D721Med (cell line): Measurements from ENCODE around the gene ETNK2.

Experiments used
- DNase-seq: peaks from one replicate; pipeline ENCODE4 v3.0.0; 2011; ENCODE audit warnings: low spot score; ENCODE audit not compliant: insufficient read length
- FAIRE-seq: peaks from 2 replicates; lab custom pipeline; 2011; peaks lifted over from hg19 to GRCh38; lab: Jason Lieb, UNC
- CTCF ChIP-seq: IDR thresholded peaks from 2 replicates; pipeline ENCODE4 v1.5.1; 2012; ENCODE audit warnings: mild to moderate bottlenecking, control low read depth; ENCODE audit not compliant: insufficient read depth; ENCODE audit errors: missing control alignments

ETNK2 gene

GRCh38 chr1:204174958-204175357 is 23.1 kb upstream of the ETNK2 start:
- no peak for TF ChIP-seq CTCF
- FAIRE-seq (no peak), DNase-seq (no peak)

- TF ChIP-seq CTCF = no peak
- peak; percentile 94 for FAIRE-seq
- DNase-seq = peak; percentile 69
These were observed 20.7 kb upstream of the ETNK2 start for GRCh38 chr1:204172404-204173029.

GRCh38 chr1:204171751-204172178 is 19.9 kb upstream of the ETNK2 start:
- DNase-seq (no peak), FAIRE-seq (peak; percentile 64)
- no peak for TF ChIP-seq CTCF

- no peak for DNase-seq
- no peak for TF ChIP-seq CTCF
- FAIRE-seq = peak; percentile 83
These were observed 18.8 kb upstream of the ETNK2 start for GRCh38 chr1:204170494-204171155.

GRCh38 chr1:204169858-204170257 is 18.0 kb upstream of the ETNK2 start:
- TF ChIP-seq CTCF = no peak
- DNase-seq (no peak), FAIRE-seq (peak; percentile 80)

- DNase-seq (no peak), FAIRE-seq (no peak)
- TF ChIP-seq CTCF = no peak
These were observed 15.9 kb upstream of the ETNK2 start for GRCh38 chr1:204167730-204168129.

- FAIRE-seq (no peak), DNase-seq (no peak)
- TF ChIP-seq CTCF = no peak
These were observed 14.4 kb upstream of the ETNK2 start, which contains the start of gene REN for GRCh38 chr1:204166219-204166618. Gene REN, minus strand, starts transcription at chr1:204166337. Its CDS starts 44 bp downstream, at chr1:204166293.
